Measurements from ENCODE around the gene DHRS13.
"Not testable (repeated sequence)": the region's sequence is repeated elsewhere in the genome, so short reads cannot be mapped to it uniquely, and the experiment has no call there.

Gene DHRS13

GRCh38 chr17:28904800-28905199 lies 1.9 kb upstream of the DHRS13 start:
- no peak for TF ChIP-seq CTCF (IDR thresholded peaks at IDR 0.05; ENCODE audit: low read length, missing control alignments)
- DNase-seq (ENCODE audit: low read depth): no peak
- H3K4me3 ChIP-seq (replicated peaks; ENCODE audit: low read depth, low read length): no peak overlapping the region

GRCh38 chr17:28903546-28903841 lies 615 bp upstream of the DHRS13 start:
- not testable (repeated sequence) for H3K4me3 ChIP-seq (replicated peaks; ENCODE audit: low read depth, low read length); DNase-seq (ENCODE audit: low read depth)

GRCh38 chr17:28901866-28902818 lies 737 bp downstream of the DHRS13 start:
- no peak for TF ChIP-seq CTCF (IDR thresholded peaks at IDR 0.05; ENCODE audit: low read length, missing control alignments)
- H3K4me3 ChIP-seq (replicated peaks; ENCODE audit: low read depth, low read length): peak overlapping the region; percentile 59
- no peak for DNase-seq (ENCODE audit: low read depth)

GRCh38 chr17:28900986-28901726 lies 1.7 kb downstream of the DHRS13 start:
- TF ChIP-seq CTCF (IDR thresholded peaks at IDR 0.05; ENCODE audit: low read length, missing control alignments): no peak
- H3K4me3 ChIP-seq (replicated peaks; ENCODE audit: low read depth, low read length): no peak overlapping the region
- no peak for DNase-seq (ENCODE audit: low read depth)

- TF ChIP-seq CTCF (IDR thresholded peaks at IDR 0.05; ENCODE audit: low read length, missing control alignments): no peak
- H3K4me3 ChIP-seq (replicated peaks; ENCODE audit: low read depth, low read length): no peak overlapping the region
Observed at GRCh38 chr17:28899212-28899815, 3.6 kb downstream of the DHRS13 start.

GRCh38 chr17:28898527-28898955 lies 4.3 kb downstream of the DHRS13 start:
- TF ChIP-seq CTCF (IDR thresholded peaks at IDR 0.05; ENCODE audit: low read length, missing control alignments): no peak
- no peak for DNase-seq (ENCODE audit: low read depth)
- no peak overlapping the region for H3K4me3 ChIP-seq (replicated peaks; ENCODE audit: low read depth, low read length)

More at GRCh38 chr17:28899212-28899815, 3.6 kb downstream of the DHRS13 start:
- no peak for DNase-seq (ENCODE audit: low read depth)

All from fibroblast of pulmonary artery (primary cell).